A673 (cell line): ENCODE data around the gene NEK7. TPM values are rescaled to one million over a fixed set of nuclear protein-coding genes. Genes with fewer than 3 reads are reported as not detected.

Source experiments
- BruUV-seq: library from RNA; stranded (reverse); fragments of 400-500 nt; replicated peaks from 2 replicates; lab custom pipeline; 2021; lab: Mats Ljungman, UMichigan
- CTCF ChIA-PET: fragments of 300-600 bp; sonication (Branson Sonifier 250); formaldehyde crosslinking; loops from one replicate; lab custom pipeline; 2022; ENCODE audit warnings: antibody characterized with exemption; lab: Charles Lee
- POLR2A ChIA-PET: fragments of 300-600 bp; sonication (Branson Sonifier 250); formaldehyde crosslinking; loops from one replicate; lab custom pipeline; 2022; ENCODE audit warnings: antibody characterized with exemption; ENCODE audit not compliant: low non-redundant PET; lab: Charles Lee
- DNase-seq: peaks from one replicate; pipeline ENCODE4 v3.0.0-alpha.2; 2015; ENCODE audit warnings: low spot score
- H3K27ac ChIP-seq: fragments of 200-600 bp; sonication (generic); 2 replicates; pipeline ENCODE4 v1.5.1; 2016; ENCODE audit warnings: mixed run types, low read depth, mild to moderate bottlenecking, mixed read lengths, antibody characterized with exemption, low read length; ENCODE audit not compliant: poor library complexity, severe bottlenecking
- H3K27me3 ChIP-seq: fragments of 200-600 bp; sonication (generic); replicated peaks from 2 replicates; pipeline ENCODE4 v1.6.1; 2017; ENCODE audit warnings: mixed run types, low read depth, mild to moderate bottlenecking, mixed read lengths, antibody characterized with exemption, low read length; ENCODE audit not compliant: insufficient read depth, poor library complexity
- H3K36me3 ChIP-seq: fragments of 200-600 bp; sonication (generic); 2 replicates; pipeline ENCODE4 v1.6.1; 2016; ENCODE audit warnings: mixed run types, mild to moderate bottlenecking, mixed read lengths, antibody characterized with exemption, low read length; ENCODE audit not compliant: insufficient read depth, poor library complexity, severe bottlenecking
- H3K4me1 ChIP-seq: fragments of 200-600 bp; sonication (generic); 2 replicates; pipeline ENCODE4 v1.6.1; 2017; ENCODE audit warnings: mixed run types, mild to moderate bottlenecking, mixed read lengths, antibody characterized with exemption, low read length; ENCODE audit not compliant: insufficient read depth, poor library complexity, severe bottlenecking
- H3K4me3 ChIP-seq: fragments of 200-600 bp; sonication (generic); 2 replicates; pipeline ENCODE4 v1.5.1; 2016; ENCODE audit warnings: low read depth, mixed run types, mild to moderate bottlenecking, mixed read lengths, low read length; ENCODE audit not compliant: poor library complexity, severe bottlenecking
- H3K9me3 ChIP-seq: fragments of 200-600 bp; sonication (generic); 2 replicates; pipeline ENCODE4 v1.6.1; 2016; ENCODE audit warnings: mixed run types, low read depth, mild to moderate bottlenecking, mixed read lengths, antibody characterized with exemption, low read length; ENCODE audit not compliant: poor library complexity, severe bottlenecking
- EZH2 ChIP-seq: fragments of 200-600 bp; sonication (generic); IDR thresholded peaks from 2 replicates; pipeline ENCODE4 v1.6.1; 2017; ENCODE audit warnings: borderline replicate concordance, low read depth, mild to moderate bottlenecking, mixed read lengths, antibody characterized with exemption, low read length; ENCODE audit not compliant: poor library complexity, severe bottlenecking
- intact Hi-C: fragments of 100-400 bp; cut with micrococcal nuclease; formaldehyde crosslinking; loops from one replicate; pipeline ENCODE4 v1.10.0; 2022; ENCODE audit not compliant: unreplicated experiment
- total RNA-seq: library from RNA; stranded (reverse); gene quantifications from 2 replicates; pipeline ENCODE4 v1.2.3, GENCODE V29; 2021
- TF ChIP-seq, protein P1 (sequence below): fragments of 300-800, 200-600 bp; sonication (generic); conservative IDR thresholded peaks from 2 replicates; pipeline ENCODE4 v1.5.1; 2017; ENCODE audit warnings: low read depth, mild to moderate bottlenecking, antibody characterized with exemption, low read length, moderate library complexity, mixed read lengths

The NEK7 gene
- total RNA-seq, 1 experiment from 2014 or later = 18.6 TPM

GRCh38 chr1:198283222-198283621, 126.4 kb downstream of the NEK7 start:
- H3K27me3 ChIP-seq = no peaks in the 10 kb centered on the region
- no peak overlapping the region for H3K4me3 ChIP-seq
- no peak overlapping the region for H3K27ac ChIP-seq
- TF ChIP-seq EZH2 = no peak
- no peaks in the 10 kb centered on the region for H3K36me3 ChIP-seq
- ChIA-PET POLR2A (no interaction called here), CTCF (no interaction called here)
- no peaks in the 10 kb centered on the region for H3K4me1 ChIP-seq
- no peaks in the 10 kb centered on the region for H3K9me3 ChIP-seq
- intact Hi-C loops = no loop called here
- BruUV-seq = no TSS peak
- DNase-seq = no peak

DNA sequence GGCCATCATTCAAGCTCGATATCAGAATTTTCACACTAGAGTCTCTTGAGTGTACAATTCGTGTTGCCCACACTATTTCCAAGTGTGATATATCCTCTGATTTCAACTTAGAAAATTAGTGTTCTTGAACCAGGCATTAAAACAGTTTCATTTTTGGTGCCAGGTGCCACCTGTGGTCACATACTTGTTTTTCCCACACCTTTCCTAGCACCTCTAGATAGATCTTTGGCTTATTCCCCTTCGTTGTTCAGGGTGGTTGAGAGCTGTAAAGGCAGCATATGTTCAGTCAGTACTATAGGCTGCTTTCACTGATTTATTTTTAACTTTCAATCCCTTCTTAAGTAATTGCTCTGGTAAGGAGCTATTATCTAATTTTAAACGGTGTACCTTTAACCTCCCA, 131.1 kb downstream of the NEK7 start:
- POLR2A ChIA-PET = no interaction called here
- Histone ChIP-seq H3K27ac (no peak overlapping the region), H3K4me3 (no peak overlapping the region), H3K4me1 (no peaks in the 10 kb centered on the region), H3K36me3 (no peaks in the 10 kb centered on the region), H3K27me3 (no peaks in the 10 kb centered on the region), H3K9me3 (no peaks in the 10 kb centered on the region)
- intact Hi-C loops = no loop called here
- CTCF ChIA-PET = no interaction called here
- BruUV-seq = no TSS peak
- DNase-seq = no peak
- TF ChIP-seq, protein P1, sequence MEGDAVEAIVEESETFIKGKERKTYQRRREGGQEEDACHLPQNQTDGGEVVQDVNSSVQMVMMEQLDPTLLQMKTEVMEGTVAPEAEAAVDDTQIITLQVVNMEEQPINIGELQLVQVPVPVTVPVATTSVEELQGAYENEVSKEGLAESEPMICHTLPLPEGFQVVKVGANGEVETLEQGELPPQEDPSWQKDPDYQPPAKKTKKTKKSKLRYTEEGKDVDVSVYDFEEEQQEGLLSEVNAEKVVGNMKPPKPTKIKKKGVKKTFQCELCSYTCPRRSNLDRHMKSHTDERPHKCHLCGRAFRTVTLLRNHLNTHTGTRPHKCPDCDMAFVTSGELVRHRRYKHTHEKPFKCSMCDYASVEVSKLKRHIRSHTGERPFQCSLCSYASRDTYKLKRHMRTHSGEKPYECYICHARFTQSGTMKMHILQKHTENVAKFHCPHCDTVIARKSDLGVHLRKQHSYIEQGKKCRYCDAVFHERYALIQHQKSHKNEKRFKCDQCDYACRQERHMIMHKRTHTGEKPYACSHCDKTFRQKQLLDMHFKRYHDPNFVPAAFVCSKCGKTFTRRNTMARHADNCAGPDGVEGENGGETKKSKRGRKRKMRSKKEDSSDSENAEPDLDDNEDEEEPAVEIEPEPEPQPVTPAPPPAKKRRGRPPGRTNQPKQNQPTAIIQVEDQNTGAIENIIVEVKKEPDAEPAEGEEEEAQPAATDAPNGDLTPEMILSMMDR = no peak
- no peak for TF ChIP-seq EZH2

- ChIA-PET CTCF (no interaction called here), POLR2A (no interaction called here)
- no peaks in the 10 kb centered on the region for H3K27me3 ChIP-seq
- no peak overlapping the region for H3K27ac ChIP-seq
- H3K9me3 ChIP-seq = no peaks in the 10 kb centered on the region
- H3K4me3 ChIP-seq = no peak overlapping the region
- H3K4me1 ChIP-seq = peaks cover 4% of the 10 kb centered on the region
- no TSS peak for BruUV-seq
- DNase-seq = no peak
- TF ChIP-seq, protein P1 = no peak
- no peak for TF ChIP-seq EZH2
- intact Hi-C loops = no loop called here
- H3K36me3 ChIP-seq = no peaks in the 10 kb centered on the region
Observed at GRCh38 chr1:198290089-198290683, 133.4 kb downstream of the NEK7 start.

DNA sequence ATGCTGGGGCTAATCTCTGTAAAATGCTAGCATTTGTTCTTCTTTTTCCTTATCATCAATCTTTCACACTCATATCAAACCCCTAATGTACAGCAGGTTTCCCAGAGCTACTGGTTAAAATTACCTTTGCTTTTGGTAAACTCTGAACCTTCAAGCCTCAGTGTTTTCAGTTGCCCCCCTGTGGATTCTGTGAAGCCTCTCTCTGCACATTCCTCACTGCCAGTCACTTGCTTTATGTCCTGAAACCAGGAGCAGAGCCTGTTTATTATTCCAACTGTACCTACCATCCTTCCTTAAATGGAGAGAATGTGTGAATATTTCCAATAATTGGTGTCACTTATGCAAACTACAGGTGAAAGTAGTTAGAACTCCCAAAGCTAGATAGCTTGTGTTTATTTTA, 134.2 kb downstream of the NEK7 start:
- Histone ChIP-seq H3K9me3 (no peaks in the 10 kb centered on the region), H3K4me3 (no peak overlapping the region), H3K4me1 (peaks cover 4% of the 10 kb centered on the region), H3K36me3 (no peaks in the 10 kb centered on the region), H3K27me3 (no peaks in the 10 kb centered on the region), H3K27ac (no peak overlapping the region)
- POLR2A ChIA-PET = no interaction called here
- no peak for DNase-seq
- TF ChIP-seq, protein P1 = no peak
- no peak for TF ChIP-seq EZH2
- CTCF ChIA-PET = no interaction called here
- BruUV-seq = no TSS peak
- intact Hi-C loops = no loop called here
